ENCODE measurements around the gene VAT1L. TPM values are rescaled to one million over a fixed set of nuclear protein-coding genes. Genes with fewer than 3 reads are reported as not detected.

Gene VAT1L
- total and polyA plus RNA-seq, 2 donors (not counting 1 experiment from before 2014, with no cell fraction given): not detected

GRCh38 chr16:77897831-77898605, 109.7 kb downstream of the VAT1L start:
- Mint-ChIP-seq H3K4me3 (no peak overlapping the region), H3K9me3 (ENCODE audit: insufficient read depth) (no peaks in the 10 kb centered on the region), H3K27me3 (peaks cover 5% of the 10 kb centered on the region), H3K4me1 (no peaks in the 10 kb centered on the region), H3K27ac (no peak overlapping the region)
- Histone ChIP-seq H3K9me3 (ENCODE audit: control extremely low read depth in 1 of 3, control insufficient read depth in 2 of 3, insufficient read depth in 1 of 3, low read length in 2 of 3) (peaks cover 0 to 3% (median 0%) of the 10 kb centered on the region in 3 donors), H3K4me2 (replicated peaks; ENCODE audit: low read depth, low read length, poor library complexity, severe bottlenecking) (no peak overlapping the region), H3K4me3 (ENCODE audit: control extremely low read depth in 1 of 5, extremely low read depth in 1 of 5, insufficient read depth in 1 of 5, low read depth in 2 of 5, low read length in 4 of 5) (no peak overlapping the region), H3K9ac (ENCODE audit: low read length) (no peak overlapping the region), H3K36me3 (replicated peaks in 1 of 2; ENCODE audit: control extremely low read depth in 1 of 2, control insufficient read depth in 1 of 2, extremely low read depth in 1 of 2, insufficient read depth in 2 of 2, low read length in 1 of 2) (no peaks in the 10 kb centered on the region), H4K20me1 (ENCODE audit: control insufficient read depth, insufficient read depth, low read length, poor library complexity, severe bottlenecking) (no peaks in the 10 kb centered on the region), H3K27ac (ENCODE audit: low read length in 2 of 2) (no peak overlapping the region), H2AFZ (ENCODE audit: insufficient read depth, low read depth, low read length, poor library complexity, severe bottlenecking) (no peak overlapping the region), H3K79me2 (ENCODE audit: control insufficient read depth, insufficient read depth, low read length) (no peaks in the 10 kb centered on the region), H3K27me3 (replicated peaks in 1 of 4; ENCODE audit: control extremely low read depth in 1 of 4, control insufficient read depth in 3 of 4, insufficient read depth in 4 of 4, low read length in 3 of 4) (no peaks in the 10 kb centered on the region), H3K4me1 (ENCODE audit: control insufficient read depth in 2 of 2, insufficient read depth in 2 of 2, low read length in 2 of 2) (no peaks in the 10 kb centered on the region)
- intact Hi-C loops (cut with micrococcal nuclease): no loop called here
- DNase-seq (no peak), ATAC-seq (ENCODE audit: low read depth) (no peak)
- no CpG with 5 or more reads among the region's 4 CpGs for WGBS (ENCODE audit: insufficient coverage)
- CTCF ChIA-PET: no interaction called here
- POLR2A ChIA-PET: no interaction called here
- no peak for TF ChIP-seq EZH2 (IDR thresholded peaks at IDR 0.05; ENCODE audit: borderline replicate concordance, insufficient read depth, low read depth, low read length, poor library complexity, severe bottlenecking)
- no peak for TF ChIP-seq CTCF (IDR thresholded peaks at IDR 0.05)

- intact Hi-C loops (cut with micrococcal nuclease): no loop called here
- no peaks in the 10 kb centered on the region for H3K4me1 Mint-ChIP-seq
- no peaks in the 10 kb centered on the region for H4K20me1 ChIP-seq (ENCODE audit: control insufficient read depth, insufficient read depth, low read length, poor library complexity, severe bottlenecking)
- no peak overlapping the region for H3K9ac ChIP-seq (ENCODE audit: low read length)
- H3K27ac ChIP-seq (ENCODE audit: low read length in 2 of 2): no peak overlapping the region
- ChIA-PET CTCF (no interaction called here), POLR2A (no interaction called here)
- TF ChIP-seq CTCF (IDR thresholded peaks at IDR 0.05) (no peak), EZH2 (IDR thresholded peaks at IDR 0.05; ENCODE audit: borderline replicate concordance, insufficient read depth, low read depth, low read length, poor library complexity, severe bottlenecking) (no peak)
- no peak overlapping the region for H3K4me3 ChIP-seq (ENCODE audit: control extremely low read depth in 1 of 5, extremely low read depth in 1 of 5, insufficient read depth in 1 of 5, low read depth in 2 of 5, low read length in 4 of 5)
- no peak overlapping the region for H3K27ac Mint-ChIP-seq
- H3K27me3 Mint-ChIP-seq: peaks cover 3% of the 10 kb centered on the region
- H3K4me1 ChIP-seq (ENCODE audit: control insufficient read depth in 2 of 2, insufficient read depth in 2 of 2, low read length in 2 of 2): no peaks in the 10 kb centered on the region
- WGBS (ENCODE audit: insufficient coverage): 77% methylated on average over 2 of the region's 2 CpGs
- H3K79me2 ChIP-seq (ENCODE audit: control insufficient read depth, insufficient read depth, low read length): no peaks in the 10 kb centered on the region
- no peaks in the 10 kb centered on the region for H3K27me3 ChIP-seq (replicated peaks in 1 of 4; ENCODE audit: control extremely low read depth in 1 of 4, control insufficient read depth in 3 of 4, insufficient read depth in 4 of 4, low read length in 3 of 4)
- H3K9me3 ChIP-seq (ENCODE audit: control extremely low read depth in 1 of 3, control insufficient read depth in 2 of 3, insufficient read depth in 1 of 3, low read length in 2 of 3): peaks cover 0 to 3% (median 0%) of the 10 kb centered on the region in 3 donors
- no peaks in the 10 kb centered on the region for H3K9me3 Mint-ChIP-seq (ENCODE audit: insufficient read depth)
- no peak overlapping the region for H2AFZ ChIP-seq (ENCODE audit: insufficient read depth, low read depth, low read length, poor library complexity, severe bottlenecking)
- ATAC-seq (ENCODE audit: low read depth) (no peak), DNase-seq (no peak)
- H3K4me3 Mint-ChIP-seq: no peak overlapping the region
- no peak overlapping the region for H3K4me2 ChIP-seq (replicated peaks; ENCODE audit: low read depth, low read length, poor library complexity, severe bottlenecking)
- no peaks in the 10 kb centered on the region for H3K36me3 ChIP-seq (replicated peaks in 1 of 2; ENCODE audit: control extremely low read depth in 1 of 2, control insufficient read depth in 1 of 2, extremely low read depth in 1 of 2, insufficient read depth in 2 of 2, low read length in 1 of 2)
Measured at GRCh38 chr16:77898671-77899211, 110.4 kb downstream of the VAT1L start.

Data from B cell (primary cell).